ENCODE data around the gene HEATR5B.

- TF ChIP-seq ZBTB33 (IDR thresholded peaks at IDR 0.05) (no peak), GABPA (IDR thresholded peaks at IDR 0.05; ENCODE audit: low read depth) (no peak), CBX3 (IDR thresholded peaks at IDR 0.05; ENCODE audit: borderline replicate concordance, low read depth) (no peak), FOS (IDR thresholded peaks at IDR 0.05; ENCODE audit: borderline replicate concordance, extremely low read depth, insufficient read length) (no peak), CTCF (IDR thresholded peaks at IDR 0.05 in 2 of 3, conservative IDR thresholded peaks at IDR 0.05 in 1 of 3; ENCODE audit: control insufficient read depth in 2 of 3, extremely low read depth in 1 of 3, insufficient read depth in 1 of 3, low read depth in 3 of 3, low read length in 3 of 3) (no peak), YY1 (IDR thresholded peaks at IDR 0.05; ENCODE audit: low read depth, low read length) (no peak), REST (IDR thresholded peaks at IDR 0.05; ENCODE audit: low read depth, low read length) (no peak), ATF2 (IDR thresholded peaks at IDR 0.05; ENCODE audit: low read length) (no peak), RBBP5 (conservative IDR thresholded peaks at IDR 0.05) (no peak), ZNF592 (IDR thresholded peaks at IDR 0.05) (no peak), FOXM1 (IDR thresholded peaks at IDR 0.05; ENCODE audit: low read depth, low read length) (no peak), GATAD2B (conservative IDR thresholded peaks at IDR 0.05; ENCODE audit: low read depth) (no peak), SRF (IDR thresholded peaks at IDR 0.05; ENCODE audit: low read depth in 2 of 2, low read length in 2 of 2) (no peak), RAD51 (IDR thresholded peaks at IDR 0.05) (no peak)
Observed at GRCh38 chr2:37084797-37085196, 625 bp upstream of the HEATR5B start.

Data from GM12878 (cell line).